DND-41 (cell line): ENCODE results near the gene SULT2B1.
"Not testable (repeated sequence)": the region's sequence is repeated elsewhere in the genome, so short reads cannot be mapped to it uniquely, and the experiment has no call there.

ENCODE experiments used
- ATAC-seq: fragments of 200-7000 bp; cut with Tn5 transposase; 3 replicates; pipeline ENCODE4 v1.9.1; 2021; ENCODE audit warnings: low read depth; ENCODE audit not compliant: insufficient read depth
- DNase-seq: peaks from one replicate; pipeline ENCODE4 v3.0.0-alpha.2; 2020
- H2AFZ ChIP-seq: 2 replicates; pipeline ENCODE4 v1.6.0; 2012; ENCODE audit warnings: low read depth, low read length
- H3K27ac ChIP-seq: 2 replicates; pipeline ENCODE4 v1.5.1; 2012; ENCODE audit warnings: low read length, inconsistent platforms
- H3K27me3 ChIP-seq: fragments of 200-600 bp; sonication (generic); 2 replicates; pipeline ENCODE4 v1.6.0; 2012; ENCODE audit warnings: low read length, mild to moderate bottlenecking, inconsistent platforms; ENCODE audit not compliant: insufficient read depth, poor library complexity
- H3K36me3 ChIP-seq: 2 replicates; pipeline ENCODE4 v1.5.1; 2012; ENCODE audit warnings: low read length, inconsistent platforms; ENCODE audit not compliant: insufficient read depth
- H3K4me1 ChIP-seq: 2 replicates; pipeline ENCODE4 v1.5.1; 2012; ENCODE audit warnings: mild to moderate bottlenecking, low read length; ENCODE audit not compliant: insufficient read depth
- H3K4me2 ChIP-seq: 2 replicates; pipeline ENCODE4 v1.6.0; 2012; ENCODE audit warnings: mild to moderate bottlenecking, moderate library complexity, low read length, inconsistent platforms; ENCODE audit not compliant: insufficient read depth
- H3K4me3 ChIP-seq, 2 experiments: fragments of 200-600 bp in 1 of 2; shearing (Covaris generic) in 1 of 2; 2 replicates each; pipeline ENCODE4 v1.5.1; 2012 to 2016; ENCODE audit warnings: inconsistent platforms in 2 of 2, low read length in 2 of 2, mild to moderate bottlenecking in 2 of 2, low read depth in 1 of 2, moderate library complexity in 1 of 2
- H3K79me2 ChIP-seq: 2 replicates; pipeline ENCODE4 v1.6.0; 2012; ENCODE audit warnings: low read length, inconsistent platforms; ENCODE audit not compliant: insufficient read depth
- H3K9ac ChIP-seq: 2 replicates; pipeline ENCODE4 v1.6.0; 2012; ENCODE audit warnings: low read depth, mild to moderate bottlenecking, inconsistent platforms, low read length, moderate library complexity
- H3K9me3 ChIP-seq: 2 replicates; pipeline ENCODE4 v1.5.1; 2012; ENCODE audit warnings: low read length, moderate library complexity, mild to moderate bottlenecking, inconsistent platforms; ENCODE audit not compliant: insufficient read depth, severe bottlenecking
- H4K20me1 ChIP-seq: 2 replicates; pipeline ENCODE4 v1.6.0; 2012; ENCODE audit warnings: low read length; ENCODE audit not compliant: insufficient read depth
- EZH2 ChIP-seq: IDR thresholded peaks from 3 replicates; pipeline ENCODE4 v1.6.1; 2012; ENCODE audit warnings: borderline replicate concordance, low read depth, mild to moderate bottlenecking, moderate library complexity, low read length, inconsistent platforms; ENCODE audit not compliant: severe bottlenecking
- TF ChIP-seq, protein P1 (sequence below): IDR thresholded peaks from 2 replicates; pipeline ENCODE4 v1.5.1; 2012; ENCODE audit warnings: borderline replicate concordance, low read length, moderate library complexity, mild to moderate bottlenecking; ENCODE audit not compliant: poor library complexity, severe bottlenecking; ENCODE audit errors: extremely low read depth

The SULT2B1 gene

DNA sequence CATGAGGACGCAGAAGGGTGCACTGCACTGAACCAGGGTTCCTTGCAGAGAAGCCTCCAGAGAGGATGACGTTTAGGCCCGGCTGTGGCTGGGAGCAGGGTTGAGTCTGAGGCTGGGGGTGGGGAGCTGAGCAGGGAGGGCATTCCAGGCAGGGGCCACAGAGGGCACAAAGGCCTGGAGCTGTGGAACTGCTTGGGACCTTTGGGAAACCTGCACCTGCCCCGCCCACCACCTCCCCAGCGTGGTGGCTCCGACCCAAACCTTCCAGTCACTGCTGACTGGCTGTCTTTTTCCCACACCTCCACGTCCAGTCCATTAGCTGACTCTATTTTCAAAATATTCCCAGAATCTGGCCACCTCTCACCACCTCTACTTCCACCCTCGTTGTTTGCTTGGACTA, 35.4 kb upstream of the SULT2B1 start:
- DNase-seq: no peak
- Histone ChIP-seq H3K36me3 (no peaks in the 10 kb centered on the region), H3K4me3 (no peak overlapping the region), H3K27ac (no peak overlapping the region), H4K20me1 (no peaks in the 10 kb centered on the region), H2AFZ (no peak overlapping the region), H3K4me2 (no peak overlapping the region), H3K27me3 (no peaks in the 10 kb centered on the region), H3K9me3 (no peaks in the 10 kb centered on the region), H3K79me2 (no peaks in the 10 kb centered on the region), H3K9ac (no peak overlapping the region), H3K4me1 (peaks cover 26% of the 10 kb centered on the region)
- no peak for TF ChIP-seq EZH2
- TF ChIP-seq, protein P1, sequence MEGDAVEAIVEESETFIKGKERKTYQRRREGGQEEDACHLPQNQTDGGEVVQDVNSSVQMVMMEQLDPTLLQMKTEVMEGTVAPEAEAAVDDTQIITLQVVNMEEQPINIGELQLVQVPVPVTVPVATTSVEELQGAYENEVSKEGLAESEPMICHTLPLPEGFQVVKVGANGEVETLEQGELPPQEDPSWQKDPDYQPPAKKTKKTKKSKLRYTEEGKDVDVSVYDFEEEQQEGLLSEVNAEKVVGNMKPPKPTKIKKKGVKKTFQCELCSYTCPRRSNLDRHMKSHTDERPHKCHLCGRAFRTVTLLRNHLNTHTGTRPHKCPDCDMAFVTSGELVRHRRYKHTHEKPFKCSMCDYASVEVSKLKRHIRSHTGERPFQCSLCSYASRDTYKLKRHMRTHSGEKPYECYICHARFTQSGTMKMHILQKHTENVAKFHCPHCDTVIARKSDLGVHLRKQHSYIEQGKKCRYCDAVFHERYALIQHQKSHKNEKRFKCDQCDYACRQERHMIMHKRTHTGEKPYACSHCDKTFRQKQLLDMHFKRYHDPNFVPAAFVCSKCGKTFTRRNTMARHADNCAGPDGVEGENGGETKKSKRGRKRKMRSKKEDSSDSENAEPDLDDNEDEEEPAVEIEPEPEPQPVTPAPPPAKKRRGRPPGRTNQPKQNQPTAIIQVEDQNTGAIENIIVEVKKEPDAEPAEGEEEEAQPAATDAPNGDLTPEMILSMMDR: no peak
- ATAC-seq: no peak

- H3K79me2 ChIP-seq: no peaks in the 10 kb centered on the region
- no peaks in the 10 kb centered on the region for H3K27me3 ChIP-seq
- TF ChIP-seq, protein P1: no peak
- TF ChIP-seq EZH2: no peak
- H2AFZ ChIP-seq: no peak overlapping the region
- no peak overlapping the region for H3K4me2 ChIP-seq
- ATAC-seq (no peak), DNase-seq (no peak)
- H3K9me3 ChIP-seq: no peaks in the 10 kb centered on the region
- H4K20me1 ChIP-seq: no peaks in the 10 kb centered on the region
- H3K4me3 ChIP-seq: no peak overlapping the region
- H3K36me3 ChIP-seq: no peaks in the 10 kb centered on the region
- peaks cover 11% of the 10 kb centered on the region for H3K4me1 ChIP-seq
- no peak overlapping the region for H3K9ac ChIP-seq
- no peak overlapping the region for H3K27ac ChIP-seq
Observed at GRCh38 chr19:48518207-48518606, 33.8 kb upstream of the SULT2B1 start.

DNA sequence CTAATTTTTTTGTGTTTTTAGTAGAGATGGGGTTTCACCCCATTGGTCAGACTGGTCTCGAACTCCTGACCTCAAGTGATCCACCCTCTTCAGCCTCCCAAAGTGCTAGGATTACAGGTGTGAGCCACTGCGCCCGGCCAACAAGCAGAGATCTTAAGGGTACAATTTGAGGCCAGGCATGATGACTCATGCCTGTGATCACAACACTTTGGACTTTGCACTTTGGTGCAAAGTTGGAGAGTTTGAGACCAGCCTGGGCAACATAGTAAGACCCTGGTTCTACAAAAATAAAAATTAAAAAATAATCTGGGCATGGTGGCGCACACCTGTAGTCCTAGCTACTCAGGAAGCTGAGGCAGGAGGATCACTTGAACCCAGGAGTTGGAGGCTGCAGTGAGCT, 32.5 kb upstream of the SULT2B1 start:
- H2AFZ ChIP-seq, H3K4me2 ChIP-seq, H3K9ac ChIP-seq, H3K27ac ChIP-seq, H3K27me3 ChIP-seq, H3K36me3 ChIP-seq, H4K20me1 ChIP-seq, H3K79me2 ChIP-seq, H3K4me3 ChIP-seq, ATAC-seq, DNase-seq, H3K4me1 ChIP-seq, H3K9me3 ChIP-seq: not testable (repeated sequence)

DNA sequence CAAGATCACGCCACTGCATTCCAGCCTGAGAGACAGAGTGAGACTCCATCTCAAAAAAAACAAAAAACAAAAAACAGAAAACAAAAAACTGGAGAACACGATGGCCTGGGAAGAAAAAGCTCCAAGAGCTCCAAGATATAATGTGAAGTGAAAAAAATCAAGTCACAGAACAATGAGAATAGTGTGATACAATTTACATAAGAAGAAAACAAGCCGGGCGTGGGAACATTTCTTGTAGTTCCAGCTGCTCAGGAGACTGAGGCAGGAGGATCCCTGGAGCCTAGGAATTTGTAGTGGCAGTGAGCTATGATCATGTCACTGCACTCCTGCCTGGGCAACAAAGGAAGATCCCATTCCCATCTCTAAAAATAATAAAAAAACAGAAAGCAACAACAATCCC, 31.8 kb upstream of the SULT2B1 start:
- H3K27me3 ChIP-seq: no peaks in the 10 kb centered on the region
- H3K27ac ChIP-seq: no peak overlapping the region
- no peak overlapping the region for H3K4me2 ChIP-seq
- no peaks in the 10 kb centered on the region for H4K20me1 ChIP-seq
- TF ChIP-seq, protein P1: no peak
- no peak for TF ChIP-seq EZH2
- no peak overlapping the region for H2AFZ ChIP-seq
- no peaks in the 10 kb centered on the region for H3K4me1 ChIP-seq
- H3K9me3 ChIP-seq: peaks cover 4% of the 10 kb centered on the region
- DNase-seq (no peak), ATAC-seq (no peak)
- H3K36me3 ChIP-seq: no peaks in the 10 kb centered on the region
- no peak overlapping the region for H3K4me3 ChIP-seq
- no peaks in the 10 kb centered on the region for H3K79me2 ChIP-seq
- no peak overlapping the region for H3K9ac ChIP-seq
